GM18867 (cell line): Measurements from ENCODE around the gene CCDC38.
"Not testable (repeated sequence)": the region's sequence is repeated elsewhere in the genome, so short reads cannot be mapped to it uniquely, and the experiment has no call there.

Source experiments
- ATAC-seq: cut with Tn5 transposase; IDR thresholded peaks from one replicate; pipeline ENCODE4 v1.9.1; 2021; ENCODE audit warnings: mild to moderate bottlenecking, moderate library complexity; ENCODE audit not compliant: unreplicated experiment

The CCDC38 gene

DNA sequence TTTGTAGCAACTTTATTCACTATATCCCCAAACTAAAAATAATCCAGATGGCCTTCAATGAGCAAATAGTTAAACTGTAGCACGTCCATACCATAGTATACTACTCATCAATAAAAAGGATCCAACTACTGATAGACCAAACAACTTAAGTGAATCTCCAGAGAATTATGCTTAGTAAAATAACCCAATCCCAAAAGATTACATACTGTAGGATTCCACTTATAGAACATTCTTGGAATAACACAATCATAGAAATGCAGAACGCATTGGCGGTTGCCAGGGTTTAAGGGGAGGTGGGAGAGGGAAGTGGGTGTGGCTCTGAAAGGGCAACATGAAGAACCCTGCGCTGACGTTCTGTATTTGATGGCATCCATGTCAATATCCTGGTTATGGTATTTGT is 55.1 kb downstream of the CCDC38 start:
- ATAC-seq: no peak

DNA sequence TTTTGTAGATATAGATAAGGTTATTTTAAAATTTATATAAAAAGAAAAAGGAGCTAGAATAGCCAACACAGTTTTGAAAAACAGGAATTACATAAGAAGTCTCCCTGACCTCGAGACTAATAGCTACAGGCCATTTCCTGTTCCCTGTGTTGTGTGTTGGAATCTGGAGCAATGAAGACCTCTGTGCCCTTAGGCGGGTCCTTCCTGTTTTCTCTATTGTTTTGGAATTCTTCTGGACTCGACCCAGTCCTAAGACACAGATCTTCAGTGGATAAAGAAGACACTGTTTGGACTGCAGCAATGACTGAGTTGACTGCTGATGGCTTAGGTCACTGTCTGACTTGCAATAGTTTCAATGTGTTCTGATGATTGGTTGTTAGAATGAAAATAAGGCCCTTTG is 57.4 kb downstream of the CCDC38 start:
- no peak for ATAC-seq

DNA sequence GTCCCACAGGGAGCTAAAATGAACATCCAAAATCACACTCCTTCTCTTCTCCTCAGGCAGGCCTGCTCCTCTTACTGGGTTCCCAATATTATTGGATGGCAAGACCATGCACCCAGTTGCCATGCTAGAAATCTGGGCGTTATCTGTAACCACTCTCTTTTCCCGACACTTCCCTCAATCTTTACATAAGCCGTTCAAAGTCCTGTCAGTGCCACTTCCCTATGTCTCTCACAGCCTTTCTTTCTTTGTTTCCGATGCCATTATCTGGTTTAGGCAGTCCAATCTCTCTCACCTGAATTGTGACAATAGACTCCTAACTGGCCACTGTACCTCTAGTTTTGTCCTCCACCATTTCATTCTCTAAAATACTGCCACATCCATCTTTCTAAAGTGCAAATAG is 59.5 kb downstream of the CCDC38 start:
- no peak for ATAC-seq

DNA sequence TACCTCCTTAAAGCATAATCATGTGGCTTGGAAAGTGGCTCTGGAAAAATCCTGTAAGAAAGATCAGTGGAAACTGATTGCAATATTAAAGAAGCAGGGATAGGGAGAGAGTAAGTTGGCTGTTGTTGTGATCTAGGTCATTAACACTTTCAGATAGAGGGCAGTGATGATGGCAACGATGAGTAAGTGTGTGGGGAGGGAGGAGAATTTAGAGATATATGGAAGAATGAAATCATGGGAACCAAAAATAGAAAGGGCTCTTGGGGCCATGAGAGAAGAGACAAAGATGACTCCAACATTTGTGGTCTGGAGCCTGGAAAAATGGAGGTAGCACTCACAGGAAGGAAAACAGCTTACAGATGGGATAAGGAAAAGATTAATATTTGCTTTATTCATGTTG is 60.3 kb downstream of the CCDC38 start:
- no peak for ATAC-seq

DNA sequence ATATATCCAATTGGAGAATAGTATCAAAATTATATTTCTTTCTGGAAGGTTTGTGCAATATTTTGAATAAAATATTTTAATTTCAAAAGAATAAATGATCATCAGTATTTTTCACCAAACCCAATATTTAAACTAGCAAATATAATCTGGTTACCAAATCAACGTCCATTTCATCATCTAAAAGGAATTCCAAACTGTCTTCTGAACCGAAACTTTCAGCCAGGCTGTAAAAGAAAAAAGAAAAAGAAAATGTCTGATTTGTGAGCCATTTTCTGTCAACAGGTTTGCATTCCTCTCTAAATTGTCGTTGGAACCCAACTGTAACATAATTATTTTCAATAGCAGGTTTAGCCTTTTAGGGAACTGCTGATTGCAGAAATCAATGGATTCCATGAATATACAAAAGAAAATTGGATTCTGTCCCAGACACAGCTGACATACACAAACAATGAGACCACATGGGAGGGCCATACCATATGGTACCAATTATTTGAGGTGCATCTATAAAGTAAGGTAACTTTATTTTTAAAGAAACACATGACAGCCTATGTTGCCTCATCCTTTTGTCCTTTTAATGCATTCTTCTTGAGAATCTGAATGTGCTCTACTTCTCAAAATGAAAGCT is 61.0 kb downstream of the CCDC38 start:
- ATAC-seq: no peak

DNA sequence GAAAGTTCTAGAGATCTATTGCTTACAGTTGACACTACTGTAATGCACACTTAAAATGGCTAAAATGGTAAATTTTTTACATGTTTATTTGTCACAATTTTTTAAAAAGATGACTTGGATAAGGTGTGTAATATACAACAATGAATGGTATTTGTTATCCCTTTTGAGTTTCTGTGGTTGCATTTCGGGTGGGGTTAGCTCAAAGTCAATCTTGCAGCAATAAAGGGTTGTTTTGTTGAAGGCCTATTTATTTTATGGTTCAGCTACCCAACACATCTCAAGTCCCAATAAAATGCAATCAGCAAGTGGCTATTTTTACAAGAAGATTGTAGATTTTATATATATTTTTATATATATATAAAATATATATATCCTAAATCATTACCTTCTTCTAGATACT is 61.5 kb downstream of the CCDC38 start:
- no peak for ATAC-seq

DNA sequence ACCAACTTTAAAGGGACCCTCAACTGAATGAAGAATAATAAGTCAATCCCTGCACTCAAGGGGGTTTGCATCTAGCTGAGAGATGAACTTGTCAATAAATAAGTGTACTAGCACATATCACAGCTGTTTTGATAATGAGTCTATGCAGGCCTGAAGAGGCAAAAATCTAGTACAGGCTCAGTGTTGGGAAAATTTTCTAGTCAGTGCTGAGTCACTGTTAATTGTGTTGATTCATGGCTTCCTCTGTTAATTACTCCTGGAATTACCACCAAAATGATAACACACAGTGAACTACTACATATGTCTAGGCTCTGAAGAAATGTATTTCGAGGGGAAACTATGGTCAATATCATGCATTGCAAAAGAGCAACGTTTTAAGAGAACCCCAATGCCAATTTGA is 64.8 kb downstream of the CCDC38 start:
- ATAC-seq: no peak

DNA sequence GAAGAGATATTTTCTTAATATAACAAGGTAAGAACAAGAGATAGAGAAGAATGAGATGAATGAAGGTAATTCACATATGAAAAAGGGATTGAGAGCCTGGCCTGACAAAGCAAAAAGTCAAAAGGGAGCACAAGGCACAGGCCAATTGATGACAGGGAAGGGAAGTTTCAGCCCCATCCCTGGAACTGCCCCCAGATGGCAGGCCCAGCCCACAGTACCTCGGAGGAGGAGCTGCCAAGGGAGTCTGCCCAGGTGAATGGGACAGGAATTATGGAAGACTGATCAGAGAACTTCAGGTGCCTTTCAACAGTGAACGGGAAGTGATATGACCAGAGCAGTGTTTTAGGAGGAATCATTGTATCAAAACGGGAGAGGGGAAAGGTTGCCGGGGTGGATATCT is 68.0 kb downstream of the CCDC38 start:
- no peak for ATAC-seq

DNA sequence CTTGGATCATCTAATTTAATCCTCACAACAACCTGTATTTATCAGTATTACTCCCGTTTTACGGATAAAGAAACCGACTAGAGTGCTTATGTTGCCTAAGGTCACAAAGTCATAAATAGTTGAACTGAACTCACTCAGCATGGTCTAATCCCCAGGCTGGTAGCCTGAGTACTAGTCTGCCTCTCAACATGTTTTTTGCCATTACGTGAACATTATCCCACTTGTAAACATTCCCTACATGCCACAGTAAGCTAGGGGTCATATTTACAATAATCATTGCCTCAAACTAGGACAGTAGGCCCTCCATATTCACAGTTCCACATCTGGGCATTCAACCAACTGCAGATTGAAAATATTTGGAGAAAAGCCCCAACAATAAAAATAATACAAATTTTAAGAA is 71.5 kb downstream of the CCDC38 start:
- ATAC-seq: no peak

DNA sequence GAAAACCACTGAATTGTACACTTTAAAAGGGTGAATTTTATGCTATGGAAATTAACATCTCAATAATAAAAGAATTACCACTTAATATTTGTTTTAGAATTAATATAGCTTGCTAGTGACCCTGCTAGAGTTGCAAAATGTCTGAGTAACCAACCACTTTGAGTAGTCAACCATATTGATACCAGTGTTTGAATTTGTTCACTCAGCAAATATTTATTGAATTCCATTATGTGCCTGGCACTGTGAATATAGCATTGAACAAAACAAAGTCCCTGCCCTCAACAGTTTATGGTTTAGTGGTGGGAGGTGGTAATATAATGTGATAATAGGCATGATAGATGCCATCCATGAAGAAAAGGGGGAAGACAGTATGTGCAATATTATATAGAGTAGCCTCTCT is 79.1 kb downstream of the CCDC38 start:
- no peak for ATAC-seq

DNA sequence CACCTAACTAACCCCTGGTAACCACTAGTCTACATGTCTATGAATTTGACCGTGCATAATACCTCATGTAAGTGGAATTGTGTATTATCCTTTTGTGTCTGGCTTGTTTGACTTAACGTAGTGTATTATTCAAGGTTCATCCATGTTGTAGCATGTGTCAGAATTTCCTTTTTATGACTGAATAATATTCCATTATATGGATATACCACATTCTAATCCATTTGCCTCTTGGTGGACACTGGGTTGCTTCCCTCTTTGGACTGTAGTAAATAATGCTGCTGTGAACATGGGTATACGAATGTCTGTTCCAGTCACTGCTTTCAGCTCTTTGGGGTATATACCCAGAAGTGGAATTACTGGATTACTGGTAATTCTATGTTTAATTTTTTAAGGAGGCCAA is 80.4 kb downstream of the CCDC38 start:
- no peak for ATAC-seq

DNA sequence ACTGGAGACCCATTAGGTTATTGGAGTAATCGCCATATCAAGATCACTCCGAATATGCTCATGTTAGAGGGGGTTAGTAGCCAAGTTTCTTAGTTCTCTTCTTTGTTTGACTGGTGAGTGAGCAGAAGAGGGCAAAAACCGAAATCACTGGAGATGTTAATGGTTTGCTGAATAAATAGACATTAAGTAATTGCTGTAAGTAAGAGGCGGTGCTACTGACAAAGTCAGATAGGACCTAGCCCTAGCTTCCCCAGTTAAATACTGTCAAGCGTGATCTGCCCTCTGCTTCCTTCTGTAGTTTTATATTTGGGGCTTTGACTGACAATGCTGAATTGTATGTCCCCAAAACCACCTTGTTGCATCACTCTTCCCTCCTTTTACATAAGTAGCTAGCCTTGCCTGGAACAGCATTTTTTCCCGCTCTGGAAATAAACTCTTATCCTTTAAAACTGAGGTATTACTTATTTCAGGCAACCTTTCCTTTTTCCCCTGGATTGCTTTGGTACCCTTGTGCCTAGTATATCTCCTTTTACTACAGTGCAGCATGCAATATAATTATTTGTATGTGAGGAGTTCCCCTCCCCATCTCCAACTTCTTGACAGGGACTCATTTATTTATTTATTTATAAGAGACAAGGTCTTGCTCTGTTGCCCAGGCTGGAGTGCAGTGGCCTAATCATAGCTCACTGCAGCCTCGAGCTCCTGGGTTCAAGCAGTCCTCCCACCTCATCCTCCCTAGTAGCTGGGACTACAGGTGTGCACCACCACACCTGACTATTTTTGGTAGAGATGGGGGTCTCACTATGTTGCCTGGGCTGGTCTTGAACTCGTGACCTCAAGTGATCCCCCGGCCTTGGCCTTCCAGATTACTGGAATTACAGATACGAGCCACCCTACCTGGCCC is 82.2 kb downstream of the CCDC38 start:
- ATAC-seq: no peak

DNA sequence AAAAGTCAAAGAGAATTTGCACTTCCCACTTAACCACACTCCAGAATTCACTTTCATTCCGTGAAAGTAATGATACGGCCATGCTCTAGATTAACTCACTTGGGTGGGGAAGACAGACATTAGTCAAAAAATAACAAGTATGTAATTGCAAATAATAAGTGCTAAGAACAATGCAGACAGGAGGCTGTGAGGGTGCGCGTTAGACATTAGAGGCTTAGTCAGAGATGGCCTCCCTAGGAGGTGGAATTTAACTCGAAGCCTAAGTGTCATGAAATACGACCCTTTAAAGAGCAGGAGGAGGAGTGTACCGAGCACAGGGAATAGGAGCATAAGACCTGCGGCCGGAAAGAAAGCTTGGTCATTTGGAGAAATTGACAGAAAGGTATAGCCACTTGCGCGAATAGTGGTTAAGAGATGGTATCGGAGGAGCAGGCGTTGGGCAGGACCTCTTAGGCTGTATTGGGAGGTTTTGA is 83.0 kb downstream of the CCDC38 start:
- ATAC-seq: peak; percentile 11

DNA sequence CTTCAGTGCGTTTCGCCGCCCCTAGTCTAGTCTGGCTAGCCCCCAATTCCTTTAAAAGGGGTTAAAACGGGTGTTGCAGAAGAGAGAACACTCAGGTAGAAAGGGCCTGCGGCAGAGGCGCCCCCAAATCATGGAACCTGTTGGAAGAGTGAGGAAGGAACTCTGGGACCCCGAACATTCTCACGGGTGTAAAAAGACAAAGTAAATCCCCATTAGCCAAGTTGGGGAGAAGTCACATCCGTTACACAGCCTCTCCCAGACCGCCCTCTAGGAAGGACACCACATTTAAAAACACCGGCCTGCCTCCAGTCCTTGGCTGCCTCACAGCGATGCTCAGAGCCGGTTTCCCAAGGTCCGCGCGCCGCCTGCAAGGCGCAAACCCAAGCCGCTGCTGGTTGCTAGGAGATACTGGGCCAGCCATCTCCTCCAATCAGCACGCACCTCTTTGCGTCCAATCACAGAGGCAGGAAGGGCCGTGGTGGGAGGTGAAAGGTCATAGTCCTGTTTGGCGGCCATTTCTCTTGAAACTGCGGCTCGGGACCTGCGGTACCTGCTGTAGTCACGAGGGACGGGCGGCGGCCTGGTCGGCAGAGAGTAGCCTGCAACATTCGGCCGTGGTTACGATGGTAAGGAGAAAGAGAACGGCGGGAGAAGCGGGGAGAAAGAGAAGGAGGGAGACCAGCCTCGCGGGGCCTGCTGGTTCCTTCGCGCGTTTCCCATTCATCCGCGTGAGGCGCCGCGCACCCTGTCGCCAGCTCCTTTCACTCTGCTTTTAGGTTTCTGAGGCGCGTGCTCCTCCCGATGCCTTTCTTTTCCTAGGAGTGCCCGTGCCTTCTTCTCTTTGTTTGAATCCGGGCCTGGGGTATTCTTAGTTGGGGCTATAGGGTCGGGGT is 83.7 kb downstream of the CCDC38 start, which contains the start of gene SNRPF:
SNRPF (plus strand) TSS at position 502 of the 893 bp plus-strand sequence; CDS start at position 624, 122 bp downstream.
- peak; percentile 99 for ATAC-seq

DNA sequence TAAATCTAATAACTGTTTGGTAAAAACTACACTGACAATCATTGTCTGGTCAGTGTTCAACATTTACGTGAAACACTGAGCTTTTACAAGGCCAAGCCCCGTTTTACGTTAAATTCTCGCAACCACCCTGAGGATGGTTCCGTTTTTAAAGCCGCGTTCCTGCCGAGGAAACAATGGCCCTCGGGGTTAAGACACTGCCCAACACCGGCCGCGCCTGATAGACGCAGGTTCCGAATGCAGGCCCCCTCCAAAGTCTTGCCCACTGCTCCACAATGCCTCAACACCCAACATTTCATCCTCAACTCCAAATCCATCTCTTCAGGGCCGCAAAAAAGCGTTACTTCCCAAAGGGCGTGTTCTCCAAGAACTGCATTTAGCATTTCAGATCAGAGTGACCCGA is 84.6 kb downstream of the CCDC38 start:
- ATAC-seq: no peak

DNA sequence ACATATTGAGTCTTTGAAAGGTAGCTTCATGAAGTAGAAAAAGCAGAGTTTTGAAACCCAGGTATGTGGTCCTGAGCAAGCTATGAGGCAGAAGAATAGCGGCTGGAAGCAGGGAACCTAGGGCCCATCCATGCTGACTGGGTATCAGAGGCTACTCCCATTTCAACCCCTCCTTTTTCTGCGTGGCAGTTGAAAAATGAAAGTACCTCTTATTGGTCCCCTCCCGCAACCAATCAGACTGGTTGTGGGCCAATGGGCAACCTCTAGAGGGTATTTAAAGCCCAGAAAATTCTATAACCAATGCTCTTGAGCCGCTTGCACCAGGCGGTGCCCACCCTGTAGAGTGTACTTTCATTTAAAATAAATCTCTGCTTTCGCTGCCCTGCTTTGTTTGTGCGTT is 85.3 kb downstream of the CCDC38 start:
- no peak for ATAC-seq

DNA sequence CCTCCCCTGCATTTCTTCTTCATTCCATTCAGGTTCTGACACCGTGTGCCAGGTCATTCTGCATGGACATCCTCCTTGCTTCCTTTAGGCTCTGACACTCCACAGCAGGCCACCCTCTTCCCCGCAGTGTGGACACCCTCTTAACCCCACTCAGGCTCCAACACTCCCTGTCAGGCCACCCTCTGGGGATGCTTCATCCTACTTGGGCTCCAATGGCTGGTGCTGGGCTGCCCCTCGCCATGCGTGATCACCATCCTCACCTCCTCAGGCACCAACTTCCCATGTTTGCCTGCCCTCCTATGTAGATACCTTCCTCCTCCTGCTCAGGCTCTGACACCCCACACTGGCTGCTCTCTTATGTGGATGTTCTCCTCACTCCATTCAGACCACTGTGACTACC is 90.3 kb downstream of the CCDC38 start:
- ATAC-seq: no peak

DNA sequence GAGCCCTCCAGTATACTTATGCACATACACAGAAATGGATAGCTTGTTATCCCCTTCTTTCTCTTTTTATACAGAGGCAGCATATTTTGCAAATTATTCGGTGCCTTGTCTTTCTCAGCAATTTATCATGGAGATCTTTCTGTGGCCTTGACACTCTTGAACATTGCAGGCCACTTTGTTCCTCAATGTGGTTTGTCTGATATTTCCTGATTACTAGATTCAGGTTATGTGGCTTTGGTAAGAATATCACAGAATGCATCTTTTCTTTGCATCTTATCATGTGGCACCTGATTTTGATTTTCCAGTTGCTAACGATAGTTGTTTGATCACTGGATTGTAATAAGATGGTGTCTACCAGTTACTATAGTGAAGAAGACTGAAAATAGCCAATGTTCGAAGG is 90.8 kb downstream of the CCDC38 start:
- no peak for ATAC-seq

DNA sequence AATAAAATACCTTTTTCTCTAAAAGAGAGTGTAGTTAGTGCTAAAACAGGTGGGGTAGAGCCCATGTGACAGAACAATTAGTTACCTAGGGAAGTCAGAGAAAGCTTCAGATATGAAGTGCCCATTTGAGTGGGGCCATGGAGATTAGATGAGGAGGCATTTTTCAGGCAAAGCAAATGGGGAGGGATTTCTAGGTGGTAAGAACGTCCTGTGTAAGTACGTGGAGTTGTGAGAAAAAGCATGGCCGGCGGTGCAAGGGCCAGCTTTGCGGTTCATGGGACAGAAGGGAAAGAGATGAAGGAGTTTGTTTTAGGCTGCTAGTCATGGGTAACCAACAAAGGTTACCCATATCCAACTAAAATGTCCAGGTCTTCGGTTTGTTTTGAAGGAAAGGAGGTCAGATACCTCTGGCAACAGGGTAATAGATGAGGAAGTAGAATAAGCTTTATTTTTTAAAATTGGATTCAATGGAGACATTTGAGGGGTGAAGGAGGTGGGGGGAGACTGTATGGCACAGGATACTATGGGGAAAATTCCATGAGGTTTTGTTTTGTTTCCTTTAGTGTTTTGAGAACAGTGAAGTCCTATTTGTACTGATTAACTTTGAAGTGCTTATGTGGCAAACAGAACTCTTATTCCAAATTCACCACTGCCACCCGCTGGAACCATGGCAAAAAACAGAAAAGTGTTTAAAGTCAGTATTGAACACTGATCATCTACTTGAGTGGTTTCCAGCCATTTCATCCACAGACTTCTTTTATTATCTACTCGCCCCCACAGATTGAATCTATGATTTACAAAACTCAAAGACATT is 93.6 kb downstream of the CCDC38 start:
- no peak for ATAC-seq

DNA sequence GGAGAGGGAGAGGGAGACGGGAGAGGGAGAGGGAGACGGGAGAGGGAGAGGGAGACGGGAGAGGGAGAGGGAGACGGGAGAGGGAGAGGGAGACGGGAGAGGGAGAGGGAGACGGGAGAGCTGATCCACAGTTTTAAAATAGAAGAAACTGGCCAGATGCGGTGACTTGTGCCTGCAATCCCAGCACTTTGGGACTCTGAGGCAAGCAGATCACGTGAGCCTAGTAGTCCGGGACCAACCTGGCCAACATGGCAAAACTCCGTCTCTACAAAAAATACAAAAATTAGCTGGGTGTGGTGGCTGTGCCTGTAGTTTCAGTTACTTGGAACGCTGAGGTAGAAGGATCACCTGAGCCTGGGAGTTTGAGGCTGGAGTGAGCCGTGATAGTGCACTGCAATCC is 100.0 kb downstream of the CCDC38 start:
- not testable (repeated sequence) for ATAC-seq
